GM12878 (cell line): Measurements from ENCODE around the gene AKT1S1. TPM values are rescaled to one million over a fixed set of nuclear protein-coding genes. Genes with fewer than 3 reads are reported as not detected.

Source experiments
- ATAC-seq: fragments of 200-7000 bp; cut with Tn5 transposase; 3 replicates; pipeline ENCODE4 v1.9.1; 2020; ENCODE audit warnings: mild to moderate bottlenecking, moderate library complexity
- BruUV-seq: library from RNA; stranded (reverse); fragments of 400-500 nt; replicated peaks from 2 replicates; lab custom pipeline; 2021; lab: Mats Ljungman, UMichigan
- CTCF ChIA-PET: fragments of 300-600 bp; sonication (Branson Sonifier 250); formaldehyde crosslinking; extraction: SDS; loops from one replicate; lab custom pipeline; 2021; ENCODE audit warnings: inconsistent platforms; lab: Yijun Ruan, JAX
- POLR2A ChIA-PET: fragments of 350-600 bp; formaldehyde crosslinking; extraction: SDS; loops from one replicate; lab custom pipeline; 2021; ENCODE audit warnings: inconsistent platforms; lab: Charles Lee
- RAD21 ChIA-PET: fragments of 300-600 bp; sonication (Branson Sonifier 250); formaldehyde crosslinking; loops from one replicate; lab custom pipeline; 2023; ENCODE audit warnings: antibody characterized with exemption; ENCODE audit not compliant: unreplicated experiment; lab: Charles Lee
- SMC1A ChIA-PET: fragments of 300-600 bp; sonication (Branson Sonifier 250); formaldehyde crosslinking; loops from one replicate; lab custom pipeline; 2023; ENCODE audit not compliant: unreplicated experiment, uncharacterized antibody; lab: Charles Lee
- DNase-seq: peaks from one replicate; pipeline ENCODE4 v3.0.0-alpha.2; 2011; ENCODE audit warnings: low read depth, low spot score
- FAIRE-seq: peaks from 3 replicates; lab custom pipeline; 2011; peaks lifted over from hg19 to GRCh38; lab: Jason Lieb, UNC
- H2AFZ ChIP-seq: 2 replicates; pipeline ENCODE4 v1.6.0; 2011; ENCODE audit warnings: low read depth, low read length, control low read depth; ENCODE audit not compliant: control insufficient read depth
- H3K27ac ChIP-seq: 2 replicates; pipeline ENCODE4 v1.5.1; 2011; ENCODE audit warnings: control low read depth; ENCODE audit not compliant: control insufficient read depth, insufficient read depth
- H3K27me3 ChIP-seq, 2 experiments: replicated peaks in 1 of 2; 2 replicates each; pipeline versions ENCODE4 v1.6.0 to v1.6.1; 2011; ENCODE audit warnings: low read length in 1 of 2; ENCODE audit not compliant: control insufficient read depth in 2 of 2, insufficient read depth in 2 of 2
- H3K36me3 ChIP-seq, 2 experiments: 2 replicates each; pipeline ENCODE4 v1.5.1; 2011; ENCODE audit warnings: low read length in 1 of 2; ENCODE audit not compliant: control insufficient read depth in 2 of 2, insufficient read depth in 2 of 2
- H3K4me1 ChIP-seq: 2 replicates; pipeline ENCODE4 v1.6.1; 2011; ENCODE audit warnings: mild to moderate bottlenecking, low read length, moderate library complexity, mixed read lengths; ENCODE audit not compliant: control insufficient read depth, insufficient read depth
- H3K4me2 ChIP-seq: 2 replicates; pipeline ENCODE4 v1.6.0; 2011; ENCODE audit warnings: control low read depth; ENCODE audit not compliant: control insufficient read depth, insufficient read depth
- H3K4me3 ChIP-seq: fragments of 200-600 bp; sonication (generic); 2 replicates; pipeline ENCODE4 v1.5.1; 2016
- H3K79me2 ChIP-seq: 2 replicates; pipeline ENCODE4 v1.6.0; 2011; ENCODE audit warnings: low read length; ENCODE audit not compliant: control insufficient read depth, insufficient read depth
- H3K9ac ChIP-seq: 2 replicates; pipeline ENCODE4 v1.8.0; 2011; ENCODE audit warnings: low read length, control low read depth, mixed read lengths; ENCODE audit not compliant: control insufficient read depth, insufficient read depth
- H3K9me3 ChIP-seq: replicated peaks from 3 replicates; pipeline ENCODE4 v1.5.1; 2011; ENCODE audit warnings: mild to moderate bottlenecking, low read length; ENCODE audit not compliant: control insufficient read depth, insufficient read depth
- H4K20me1 ChIP-seq: 2 replicates; pipeline ENCODE4 v1.6.0; 2011; ENCODE audit not compliant: control insufficient read depth, insufficient read depth
- ATF3 ChIP-seq: IDR thresholded peaks from 2 replicates; pipeline ENCODE4 v1.6.1; 2011; ENCODE audit warnings: low read depth, mild to moderate bottlenecking, low read length, moderate library complexity, borderline replicate concordance; ENCODE audit errors: extremely low read depth
- CBFB ChIP-seq: IDR thresholded peaks from 2 replicates; pipeline ENCODE4 v1.6.1; 2016; ENCODE audit warnings: antibody characterized with exemption, low read depth
- CHD2 ChIP-seq: IDR thresholded peaks from 2 replicates; pipeline ENCODE4 v1.6.1; 2011; ENCODE audit warnings: low read depth, low read length, improper control_type of control experiment, borderline replicate concordance
- HCFC1 ChIP-seq: fragments of 150-350 bp; IDR thresholded peaks from 2 replicates; pipeline ENCODE4 v1.6.1; 2014; ENCODE audit warnings: low read length
- HDGF ChIP-seq: fragments of 450-650 bp; IDR thresholded peaks from 2 replicates; pipeline ENCODE4 v1.6.1; 2016; ENCODE audit warnings: antibody characterized with exemption
- MYC ChIP-seq: IDR thresholded peaks from 2 replicates; pipeline ENCODE4 v1.6.1; 2011; ENCODE audit warnings: mild to moderate bottlenecking, low read length, moderate library complexity, inconsistent platforms; ENCODE audit not compliant: insufficient read depth, insufficient replicate concordance, insufficient read length, severe bottlenecking
- NBN ChIP-seq: fragments of 450-650 bp; IDR thresholded peaks from 2 replicates; pipeline ENCODE4 v1.6.1; 2016
- NFYB ChIP-seq: IDR thresholded peaks from 2 replicates; pipeline ENCODE4 v1.6.1; 2011; ENCODE audit warnings: low read depth, mild to moderate bottlenecking, low read length, improper control_type of control experiment, moderate library complexity; ENCODE audit not compliant: insufficient read depth
- NR2F1 ChIP-seq: fragments of 450-650 bp; conservative IDR thresholded peaks from 2 replicates; pipeline ENCODE4 v1.6.1; 2017; ENCODE audit warnings: mild to moderate bottlenecking
- RAD51 ChIP-seq: fragments of 450-650 bp; IDR thresholded peaks from 2 replicates; pipeline ENCODE4 v1.6.1; 2016; ENCODE audit warnings: moderate library complexity, mild to moderate bottlenecking, inconsistent platforms
- RUNX3 ChIP-seq: IDR thresholded peaks from 2 replicates; pipeline ENCODE4 v1.6.1; 2012; ENCODE audit warnings: low read length, inconsistent platforms
- TCF3 ChIP-seq: IDR thresholded peaks from 2 replicates; pipeline ENCODE4 v1.6.1; 2012; ENCODE audit warnings: low read depth, mild to moderate bottlenecking, low read length, borderline replicate concordance; ENCODE audit not compliant: insufficient read depth
- ZNF207 ChIP-seq: fragments of 450-650 bp; IDR thresholded peaks from 2 replicates; pipeline ENCODE4 v1.6.1; 2014; ENCODE audit warnings: antibody characterized with exemption, mild to moderate bottlenecking, borderline replicate concordance
- ZNF622 ChIP-seq: fragments of 450-650 bp; IDR thresholded peaks from 2 replicates; pipeline ENCODE4 v1.6.1; 2017; ENCODE audit warnings: mild to moderate bottlenecking, inconsistent platforms
- WGBS: methylation state at CpG from one replicate; pipeline ENCODE4 v1.1.6; 2016; ENCODE audit warnings: low lambda C conversion rate; ENCODE audit not compliant: insufficient replicate concordance, insufficient coverage; ENCODE audit errors: missing lambda C conversion rate; 5-methylcytosine and 5-hydroxymethylcytosine counted together
- in situ Hi-C: fragments of 300-500 bp; cut with MboI; formaldehyde crosslinking; loops from 9 replicates; pipeline ENCODE4 v1.14.3; 2018; ENCODE audit warnings: mixed read lengths
- intact Hi-C: fragments of 100-400 bp; cut with micrococcal nuclease; formaldehyde crosslinking; loops from one replicate; pipeline ENCODE4 v1.14.2; 2022; ENCODE audit not compliant: unreplicated experiment
- polyA plus RNA-seq, 11 experiments: library from polyadenylated mRNA; depleted of rRNA in 4 of 11; unstranded in 6 of 11; stranded (reverse) in 5 of 11; fragments of >200 nt; fragmentation: Nextera tagmentation in 4 of 11; fragmentation: Illumina TruSeq in 1 of 11; extraction: Ambion mirVana in 4 of 11; extraction: Trizol in 1 of 11; gene quantifications; 1 replicate in 1 of 11; 2 replicates in 10 of 11; pipeline versions ENCODE4 v1.2.1 to v1.2.3, GENCODE V29; 2011 to 2016; ENCODE audit warnings: inconsistent platforms in 2 of 11, missing spikeins in 2 of 11, low read depth in 1 of 11
- total RNA-seq, 4 experiments: library from RNA; depleted of rRNA in 3 of 4; stranded (reverse); fragments of >200 nt in 3 of 4; fragmentation: Illumina TruSeq in 1 of 4; extraction: Trizol in 1 of 4; gene quantifications; 2 replicates each; pipeline versions ENCODE4 v1.2.1 to v1.2.3, GENCODE V29; 2013 to 2021
- TF ChIP-seq, protein P1 (sequence below): fragments of 150-350 bp; IDR thresholded peaks from 2 replicates; pipeline ENCODE4 v1.6.1; 2016; ENCODE audit warnings: low read depth, low read length
- TF ChIP-seq, protein P2 (sequence below): fragments of 450-650 bp; IDR thresholded peaks from 2 replicates; pipeline ENCODE4 v1.6.1; 2017; ENCODE audit warnings: antibody characterized with exemption, mild to moderate bottlenecking, moderate library complexity

Gene AKT1S1
- total and polyA plus RNA-seq, 10 of the 15 experiments (the other 5 are each of a cell fraction or from before 2014, with no cell fraction given) = 0.43 to 23.0 (median 12.3) TPM

GRCh38 chr19:49866933-49867782 lies 10.0 kb downstream of the AKT1S1 start, which contains the start of gene PNKP:
PNKP (minus strand) TSS chr19:49867576; CDS start chr19:49867204, 372 bp downstream.
- BruUV-seq = no TSS peak
- H3K4me1 ChIP-seq = peaks cover 25% of the 10 kb centered on the region
- peak; percentile 67 for ATAC-seq
- in situ Hi-C loops (no loop called here), intact Hi-C loops (loop anchor here (5.0 kb wide), 2 partner anchors 100 to 190 kb away; partner anchors contain the start of genes AP2A1 and PRMT1)
- peak within 1 kb of the TSS; percentile 86 for H3K4me3 ChIP-seq
- H3K9ac ChIP-seq = peak within 1 kb of the TSS; percentile 80
- H3K27ac ChIP-seq = peak within 1 kb of the TSS; percentile 87
- peak within 1 kb of the TSS; percentile 95 for H3K4me2 ChIP-seq
- ChIA-PET CTCF (interaction anchor here (0.7 to 2.0 kb wide), 5 partner anchors 10 to 63 kb away, joined by 3 to 6 read pairs (median 3); partner anchors contain the start of genes AKT1S1, NUP62, PTOV1 and TBC1D17), POLR2A (interaction anchor here (0.6 to 1.9 kb wide), 15 partner anchors 9 to 408 kb away, joined by 3 to 12 read pairs (median 3); partner anchors contain the start of genes AKT1S1, NUP62, PTOV1 and TBC1D17), SMC1A (interaction anchor here (0.8 to 1.1 kb wide), 2 partner anchors 10 to 23 kb away, joined by 3 read pairs; partner anchors contain the start of genes AKT1S1 and TBC1D17), RAD21 (interaction anchor here (1.2 to 2.5 kb wide), 4 partner anchors 9 to 62 kb away, joined by 3 to 8 read pairs (median 6); partner anchors contain the start of genes AKT1S1, ATF5, PTOV1 and TBC1D17)
- H2AFZ ChIP-seq = peak within 1 kb of the TSS; percentile 98
- H4K20me1 ChIP-seq = no peaks in the 10 kb centered on the region
- FAIRE-seq = peak; percentile 94
- under 1% methylated on average over 55 of the region's 65 CpGs for WGBS
- no peak for DNase-seq
- no peaks in the 10 kb centered on the region for H3K27me3 ChIP-seq
- peaks cover 21% of the 10 kb centered on the region for H3K79me2 ChIP-seq
- H3K36me3 ChIP-seq = peaks cover 9 to 14% of the 10 kb centered on the region in 2 experiments
- no peaks in the 10 kb centered on the region for H3K9me3 ChIP-seq
- TF ChIP-seq TCF3 = 0 out of 2 replicates have a peak, but pooled peaks have one; percentile 22
- TF ChIP-seq ATF3 = no peak
- peak; percentile 59 for TF ChIP-seq NR2F1
- no peak for TF ChIP-seq ZNF622
- peak; percentile 73 for TF ChIP-seq CHD2
- TF ChIP-seq HCFC1 = peak; percentile 46
- TF ChIP-seq MYC = no peak
- TF ChIP-seq, protein P1, sequence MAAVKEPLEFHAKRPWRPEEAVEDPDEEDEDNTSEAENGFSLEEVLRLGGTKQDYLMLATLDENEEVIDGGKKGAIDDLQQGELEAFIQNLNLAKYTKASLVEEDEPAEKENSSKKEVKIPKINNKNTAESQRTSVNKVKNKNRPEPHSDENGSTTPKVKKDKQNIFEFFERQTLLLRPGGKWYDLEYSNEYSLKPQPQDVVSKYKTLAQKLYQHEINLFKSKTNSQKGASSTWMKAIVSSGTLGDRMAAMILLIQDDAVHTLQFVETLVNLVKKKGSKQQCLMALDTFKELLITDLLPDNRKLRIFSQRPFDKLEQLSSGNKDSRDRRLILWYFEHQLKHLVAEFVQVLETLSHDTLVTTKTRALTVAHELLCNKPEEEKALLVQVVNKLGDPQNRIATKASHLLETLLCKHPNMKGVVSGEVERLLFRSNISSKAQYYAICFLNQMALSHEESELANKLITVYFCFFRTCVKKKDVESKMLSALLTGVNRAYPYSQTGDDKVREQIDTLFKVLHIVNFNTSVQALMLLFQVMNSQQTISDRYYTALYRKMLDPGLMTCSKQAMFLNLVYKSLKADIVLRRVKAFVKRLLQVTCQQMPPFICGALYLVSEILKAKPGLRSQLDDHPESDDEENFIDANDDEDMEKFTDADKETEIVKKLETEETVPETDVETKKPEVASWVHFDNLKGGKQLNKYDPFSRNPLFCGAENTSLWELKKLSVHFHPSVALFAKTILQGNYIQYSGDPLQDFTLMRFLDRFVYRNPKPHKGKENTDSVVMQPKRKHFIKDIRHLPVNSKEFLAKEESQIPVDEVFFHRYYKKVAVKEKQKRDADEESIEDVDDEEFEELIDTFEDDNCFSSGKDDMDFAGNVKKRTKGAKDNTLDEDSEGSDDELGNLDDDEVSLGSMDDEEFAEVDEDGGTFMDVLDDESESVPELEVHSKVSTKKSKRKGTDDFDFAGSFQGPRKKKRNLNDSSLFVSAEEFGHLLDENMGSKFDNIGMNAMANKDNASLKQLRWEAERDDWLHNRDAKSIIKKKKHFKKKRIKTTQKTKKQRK = peak; percentile 52; the same call in 1 of the 2 replicates
- peak; percentile 44; the same call in 1 of the 2 replicates for TF ChIP-seq RUNX3
- peak; percentile 93 for TF ChIP-seq NBN
- peak; percentile 76; the same call in 1 of the 2 replicates for TF ChIP-seq HDGF
- peak; percentile 54; the same call in 1 of the 2 replicates for TF ChIP-seq ZNF207
- TF ChIP-seq RAD51 = no peak
- TF ChIP-seq CBFB = no peak
- peak; percentile 71 for TF ChIP-seq NFYB
- TF ChIP-seq, protein P2, sequence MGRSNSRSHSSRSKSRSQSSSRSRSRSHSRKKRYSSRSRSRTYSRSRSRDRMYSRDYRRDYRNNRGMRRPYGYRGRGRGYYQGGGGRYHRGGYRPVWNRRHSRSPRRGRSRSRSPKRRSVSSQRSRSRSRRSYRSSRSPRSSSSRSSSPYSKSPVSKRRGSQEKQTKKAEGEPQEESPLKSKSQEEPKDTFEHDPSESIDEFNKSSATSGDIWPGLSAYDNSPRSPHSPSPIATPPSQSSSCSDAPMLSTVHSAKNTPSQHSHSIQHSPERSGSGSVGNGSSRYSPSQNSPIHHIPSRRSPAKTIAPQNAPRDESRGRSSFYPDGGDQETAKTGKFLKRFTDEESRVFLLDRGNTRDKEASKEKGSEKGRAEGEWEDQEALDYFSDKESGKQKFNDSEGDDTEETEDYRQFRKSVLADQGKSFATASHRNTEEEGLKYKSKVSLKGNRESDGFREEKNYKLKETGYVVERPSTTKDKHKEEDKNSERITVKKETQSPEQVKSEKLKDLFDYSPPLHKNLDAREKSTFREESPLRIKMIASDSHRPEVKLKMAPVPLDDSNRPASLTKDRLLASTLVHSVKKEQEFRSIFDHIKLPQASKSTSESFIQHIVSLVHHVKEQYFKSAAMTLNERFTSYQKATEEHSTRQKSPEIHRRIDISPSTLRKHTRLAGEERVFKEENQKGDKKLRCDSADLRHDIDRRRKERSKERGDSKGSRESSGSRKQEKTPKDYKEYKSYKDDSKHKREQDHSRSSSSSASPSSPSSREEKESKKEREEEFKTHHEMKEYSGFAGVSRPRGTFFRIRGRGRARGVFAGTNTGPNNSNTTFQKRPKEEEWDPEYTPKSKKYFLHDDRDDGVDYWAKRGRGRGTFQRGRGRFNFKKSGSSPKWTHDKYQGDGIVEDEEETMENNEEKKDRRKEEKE = no peak
